ENCODE data around the gene TXNDC5.

- TF ChIP-seq CTCF (IDR thresholded peaks at IDR 0.05) (no peak), POLR2AphosphoS5 (IDR thresholded peaks at IDR 0.05; ENCODE audit: insufficient read depth in 1 of 2, low read depth in 1 of 2) (no peak), POLR2A (IDR thresholded peaks at IDR 0.05) (no peak)
Observed at GRCh38 chr6:7882505-7883257, 27.9 kb downstream of the TXNDC5 start.
